B cell (primary cell): ENCODE measurements around the gene AUTS2. TPM values are rescaled to one million over a fixed set of nuclear protein-coding genes. Genes with fewer than 3 reads are reported as not detected.

ENCODE experiments used
- ATAC-seq: fragments of 200-7000 bp; cut with Tn5 transposase; one replicate; pipeline ENCODE4 v1.10.0; 2021; ENCODE audit warnings: low read depth, mild to moderate bottlenecking, moderate number of reproducible peaks, moderate library complexity
- CTCF ChIA-PET: fragments of 350-600 bp; sonication (Branson Sonifier 250); formaldehyde crosslinking; loops from one replicate; lab custom pipeline; 2021; ENCODE audit warnings: antibody characterized with exemption, inconsistent platforms; lab: Charles Lee
- POLR2A ChIA-PET: fragments of 350-600 bp; sonication (Branson Sonifier 250); formaldehyde crosslinking; loops from one replicate; lab custom pipeline; 2021; ENCODE audit warnings: antibody characterized with exemption; lab: Charles Lee
- DNase-seq: peaks from one replicate; pipeline ENCODE4 v3.0.0; 2013
- H2AFZ ChIP-seq: 2 replicates; pipeline ENCODE4 v1.6.1; 2012; ENCODE audit warnings: mild to moderate bottlenecking, low read depth, low read length; ENCODE audit not compliant: insufficient read depth, poor library complexity, severe bottlenecking
- H3K27ac ChIP-seq, 2 donors: 1 replicate in 1 of 2; 2 replicates in 1 of 2; pipeline ENCODE4 v1.5.1; 2012 to 2013; ENCODE audit warnings: low read length in 2 of 2, mild to moderate bottlenecking in 2 of 2, moderate library complexity in 1 of 2
- H3K27me3 ChIP-seq, 4 experiments: fragments of 200-600 bp in 1 of 4; sonication (generic) in 1 of 4; replicated peaks in 1 of 4; 1 replicate in 2 of 4; 2 replicates in 2 of 4; pipeline versions ENCODE4 v1.6.1 to v1.7.0; 2013 to 2016; ENCODE audit warnings: low read length in 3 of 4, mild to moderate bottlenecking in 2 of 4, mixed read lengths in 1 of 4, moderate library complexity in 1 of 4; ENCODE audit not compliant: insufficient read depth in 4 of 4, control insufficient read depth in 3 of 4; ENCODE audit errors: control extremely low read depth in 1 of 4
- H3K36me3 ChIP-seq, 2 experiments: replicated peaks in 1 of 2; 1 replicate in 1 of 2; 2 replicates in 1 of 2; pipeline versions ENCODE4 v1.6.1 to v1.7.1; 2013; ENCODE audit warnings: low read length in 1 of 2; ENCODE audit not compliant: insufficient read depth in 2 of 2, control insufficient read depth in 1 of 2; ENCODE audit errors: control extremely low read depth in 1 of 2, extremely low read depth in 1 of 2
- H3K4me1 ChIP-seq, 2 donors: fragments of 200-600 bp in 1 of 2; sonication (generic) in 1 of 2; 1 replicate in 1 of 2; 2 replicates in 1 of 2; pipeline versions ENCODE4 v1.5.1 to v1.6.1; 2013 to 2017; ENCODE audit warnings: low read length in 2 of 2; ENCODE audit not compliant: control insufficient read depth in 2 of 2, insufficient read depth in 2 of 2
- H3K4me2 ChIP-seq: replicated peaks from 2 replicates; pipeline ENCODE3; 2012; ENCODE audit warnings: mild to moderate bottlenecking, low read depth, low read length; ENCODE audit not compliant: poor library complexity, severe bottlenecking
- H3K4me3 ChIP-seq, 5 experiments: fragments of 200-600 bp in 1 of 5; sonication (generic) in 1 of 5; 1 replicate in 3 of 5; 2 replicates in 2 of 5; pipeline versions ENCODE4 v1.5.1 to v1.7.0; 2011 to 2016; ENCODE audit warnings: low read length in 4 of 5, mild to moderate bottlenecking in 4 of 5, low read depth in 2 of 5, control low read depth in 1 of 5, moderate library complexity in 1 of 5; ENCODE audit not compliant: insufficient read depth in 1 of 5; ENCODE audit errors: control extremely low read depth in 1 of 5, extremely low read depth in 1 of 5
- H3K79me2 ChIP-seq: fragments of 200-600 bp; sonication (generic); one replicate; pipeline ENCODE4 v1.6.0; 2016; ENCODE audit warnings: low read length; ENCODE audit not compliant: control insufficient read depth, insufficient read depth
- H3K9ac ChIP-seq: fragments of 200-600 bp; sonication (generic); 2 replicates; pipeline ENCODE4 v1.6.1; 2017; ENCODE audit warnings: mild to moderate bottlenecking, low read length, moderate library complexity
- H3K9me3 ChIP-seq, 3 donors: one replicate each; pipeline versions ENCODE4 v1.6.1 to v1.7.1; 2013; ENCODE audit warnings: low read length in 2 of 3; ENCODE audit not compliant: control insufficient read depth in 2 of 3, insufficient read depth in 1 of 3; ENCODE audit errors: control extremely low read depth in 1 of 3
- H4K20me1 ChIP-seq: 2 replicates; pipeline ENCODE4 v1.6.0; 2012; ENCODE audit warnings: mild to moderate bottlenecking, low read length; ENCODE audit not compliant: insufficient read depth, control insufficient read depth, poor library complexity, severe bottlenecking
- H3K27ac Mint-ChIP-seq: one replicate; pipeline ENCODE4 v1.8.0; 2021; ENCODE audit warnings: mixed read lengths
- H3K27me3 Mint-ChIP-seq: one replicate; pipeline ENCODE4 v1.8.0; 2021; ENCODE audit warnings: mixed read lengths
- H3K4me1 Mint-ChIP-seq: one replicate; pipeline ENCODE4 v1.8.0; 2021; ENCODE audit warnings: mixed read lengths
- H3K4me3 Mint-ChIP-seq: one replicate; pipeline ENCODE4 v1.8.0; 2021; ENCODE audit warnings: mixed read lengths
- H3K9me3 Mint-ChIP-seq: one replicate; pipeline ENCODE4 v1.8.0; 2022; ENCODE audit warnings: mixed read lengths; ENCODE audit not compliant: insufficient read depth
- EZH2 ChIP-seq: IDR thresholded peaks from 2 replicates; pipeline ENCODE4 v1.6.1; 2012; ENCODE audit warnings: borderline replicate concordance, low read depth, mild to moderate bottlenecking, moderate library complexity, low read length; ENCODE audit not compliant: insufficient read depth, poor library complexity, severe bottlenecking
- WGBS: methylation state at CpG from one replicate; pipeline ENCODE4 v1.1.5; 2013; ENCODE audit warnings: missing lambda C conversion rate; ENCODE audit not compliant: insufficient coverage; 5-methylcytosine and 5-hydroxymethylcytosine counted together
- intact Hi-C: fragments of 100-400 bp; cut with micrococcal nuclease; formaldehyde crosslinking; loops from one replicate; pipeline ENCODE4 v1.10.0; 2022
- polyA plus RNA-seq: library from polyadenylated mRNA; depleted of rRNA; stranded (reverse); fragments of >200 nt; gene quantifications from 2 replicates; pipeline ENCODE4 v1.2.3, GENCODE V29; 2012
- total RNA-seq, 2 donors: library from RNA; stranded (reverse); fragments of 120-200 nt in 1 of 2; gene quantifications; 1 replicate in 1 of 2; 2 replicates in 1 of 2; pipeline versions ENCODE4 v1.2.3 to v1.2.4, GENCODE V29; 2013 to 2022
- TF ChIP-seq, protein P1 (sequence below): fragments of 200-600 bp; IDR thresholded peaks from one replicate; pipeline ENCODE4 v1.8.0; 2022; ENCODE audit warnings: antibody characterized with exemption, mild to moderate bottlenecking

AUTS2 gene
- total and polyA plus RNA-seq, 2 donors (not counting 1 experiment from before 2014, with no cell fraction given) = 22.3 to 35.0 TPM

- no peak overlapping the region for H3K4me2 ChIP-seq
- Mint-ChIP-seq H3K4me1 (no peaks in the 10 kb centered on the region), H3K27me3 (no peaks in the 10 kb centered on the region), H3K9me3 (no peaks in the 10 kb centered on the region), H3K4me3 (no peak overlapping the region), H3K27ac (no peak overlapping the region)
- H3K36me3 ChIP-seq = no peaks in the 10 kb centered on the region
- WGBS = 53% methylated on average over 2 of the region's 4 CpGs
- no peak for DNase-seq
- H3K4me1 ChIP-seq = no peaks in the 10 kb centered on the region
- intact Hi-C loops = no loop called here
- no peak for ATAC-seq
- H4K20me1 ChIP-seq = no peaks in the 10 kb centered on the region
- no peaks in the 10 kb centered on the region for H3K27me3 ChIP-seq
- no peak overlapping the region for H3K4me3 ChIP-seq
- no peak overlapping the region for H3K9ac ChIP-seq
- ChIA-PET CTCF (interaction anchor here (2.3 kb wide), 1 partner anchor 12 kb away, joined by 9 read pairs; no protein-coding TSS in a partner anchor), POLR2A (no interaction called here)
- H3K79me2 ChIP-seq = no peaks in the 10 kb centered on the region
- peaks cover 0 to 12% (median 0%) of the 10 kb centered on the region in 3 donors for H3K9me3 ChIP-seq
- TF ChIP-seq, protein P1, sequence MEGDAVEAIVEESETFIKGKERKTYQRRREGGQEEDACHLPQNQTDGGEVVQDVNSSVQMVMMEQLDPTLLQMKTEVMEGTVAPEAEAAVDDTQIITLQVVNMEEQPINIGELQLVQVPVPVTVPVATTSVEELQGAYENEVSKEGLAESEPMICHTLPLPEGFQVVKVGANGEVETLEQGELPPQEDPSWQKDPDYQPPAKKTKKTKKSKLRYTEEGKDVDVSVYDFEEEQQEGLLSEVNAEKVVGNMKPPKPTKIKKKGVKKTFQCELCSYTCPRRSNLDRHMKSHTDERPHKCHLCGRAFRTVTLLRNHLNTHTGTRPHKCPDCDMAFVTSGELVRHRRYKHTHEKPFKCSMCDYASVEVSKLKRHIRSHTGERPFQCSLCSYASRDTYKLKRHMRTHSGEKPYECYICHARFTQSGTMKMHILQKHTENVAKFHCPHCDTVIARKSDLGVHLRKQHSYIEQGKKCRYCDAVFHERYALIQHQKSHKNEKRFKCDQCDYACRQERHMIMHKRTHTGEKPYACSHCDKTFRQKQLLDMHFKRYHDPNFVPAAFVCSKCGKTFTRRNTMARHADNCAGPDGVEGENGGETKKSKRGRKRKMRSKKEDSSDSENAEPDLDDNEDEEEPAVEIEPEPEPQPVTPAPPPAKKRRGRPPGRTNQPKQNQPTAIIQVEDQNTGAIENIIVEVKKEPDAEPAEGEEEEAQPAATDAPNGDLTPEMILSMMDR = no peak
- no peak for TF ChIP-seq EZH2
- no peak overlapping the region for H2AFZ ChIP-seq
- H3K27ac ChIP-seq = no peak overlapping the region
These were observed 1111.8 kb downstream of the AUTS2 start for GRCh38 chr7:70710011-70710480.

- Histone ChIP-seq H3K9me3 (peaks cover 0 to 12% (median 0%) of the 10 kb centered on the region in 3 donors), H2AFZ (no peak overlapping the region), H3K27ac (no peak overlapping the region), H3K79me2 (no peaks in the 10 kb centered on the region), H4K20me1 (no peaks in the 10 kb centered on the region), H3K4me3 (no peak overlapping the region), H3K36me3 (no peaks in the 10 kb centered on the region), H3K27me3 (no peaks in the 10 kb centered on the region), H3K9ac (no peak overlapping the region), H3K4me1 (no peaks in the 10 kb centered on the region), H3K4me2 (no peak overlapping the region)
- no peaks in the 10 kb centered on the region for H3K9me3 Mint-ChIP-seq
- TF ChIP-seq, protein P1 = no peak
- TF ChIP-seq EZH2 = no peak
- WGBS = 100% methylated on average over 1 of the region's 3 CpGs
- no peak overlapping the region for H3K27ac Mint-ChIP-seq
- DNase-seq (no peak), ATAC-seq (no peak)
- ChIA-PET POLR2A (no interaction called here), CTCF (no interaction called here)
- H3K4me1 Mint-ChIP-seq = no peaks in the 10 kb centered on the region
- no peak overlapping the region for H3K4me3 Mint-ChIP-seq
- no peaks in the 10 kb centered on the region for H3K27me3 Mint-ChIP-seq
- intact Hi-C loops = no loop called here
These were observed 1112.4 kb downstream of the AUTS2 start for GRCh38 chr7:70710651-70711050.
